Stimulated activated naive B cell treated with anti-CD40 and anti-IgM and Interleukin-4, amounts not matched to agents 10 μg/mL and 1 μg/mL and 100 μg/mL, for 72 hours (primary cell): Measurements from ENCODE around the gene TOGARAM1.

ENCODE experiments used
- ATAC-seq, 2 donors: fragments of 150-1000 bp; cut with Tn5 transposase; replicated peaks; 2 replicates each; pipeline ENCODE4 v1.10.0; 2021; ENCODE audit warnings: moderate library complexity in 1 of 2
- DNase-seq: peaks from one replicate; pipeline ENCODE4 v3.0.0; 2021
- H3K27ac Mint-ChIP-seq: one replicate; pipeline ENCODE4 v1.8.0; 2022; ENCODE audit warnings: mild to moderate bottlenecking, mixed read lengths
- H3K27me3 Mint-ChIP-seq, 2 donors: one replicate each; pipeline ENCODE4 v1.8.0; 2022; ENCODE audit warnings: mixed read lengths in 2 of 2
- H3K36me3 Mint-ChIP-seq, 2 donors: one replicate each; pipeline ENCODE4 v1.8.0; 2022; ENCODE audit warnings: mixed read lengths in 2 of 2, mild to moderate bottlenecking in 1 of 2
- H3K4me1 Mint-ChIP-seq, 2 donors: one replicate each; pipeline ENCODE4 v1.8.0; 2022; ENCODE audit warnings: mixed read lengths in 2 of 2, mild to moderate bottlenecking in 1 of 2
- H3K4me3 Mint-ChIP-seq, 2 donors: one replicate each; pipeline ENCODE4 v1.8.0; 2022; ENCODE audit warnings: mild to moderate bottlenecking in 2 of 2, mixed read lengths in 2 of 2, moderate library complexity in 1 of 2
- H3K9me3 Mint-ChIP-seq, 2 donors: one replicate each; pipeline ENCODE4 v1.8.0; 2022; ENCODE audit warnings: mixed read lengths in 2 of 2, mild to moderate bottlenecking in 1 of 2

TOGARAM1 gene

GRCh38 chr14:44955528-44955927 lies 6.5 kb upstream of the TOGARAM1 start:
- Mint-ChIP-seq H3K4me3 (no peak overlapping the region), H3K27ac (no peak overlapping the region), H3K27me3 (no peaks in the 10 kb centered on the region), H3K4me1 (peaks cover 11 to 12% of the 10 kb centered on the region in 2 donors), H3K36me3 (peaks cover 5 to 7% of the 10 kb centered on the region in 2 donors), H3K9me3 (no peaks in the 10 kb centered on the region)
- no peak for DNase-seq
- no peak for ATAC-seq

- no peaks in the 10 kb centered on the region for H3K27me3 Mint-ChIP-seq
- no peak overlapping the region for H3K4me3 Mint-ChIP-seq
- H3K27ac Mint-ChIP-seq: no peak overlapping the region
- ATAC-seq (no peak), DNase-seq (no peak)
- peaks cover 5 to 7% of the 10 kb centered on the region in 2 donors for H3K36me3 Mint-ChIP-seq
- peaks cover 7 to 11% of the 10 kb centered on the region in 2 donors for H3K4me1 Mint-ChIP-seq
- H3K9me3 Mint-ChIP-seq: no peaks in the 10 kb centered on the region
Observed at GRCh38 chr14:44956866-44957265, 5.1 kb upstream of the TOGARAM1 start.

GRCh38 chr14:44959538-44959937 lies 2.5 kb upstream of the TOGARAM1 start:
- no peak for DNase-seq
- no peak overlapping the region for H3K27ac Mint-ChIP-seq
- ATAC-seq: no peak
- H3K27me3 Mint-ChIP-seq: no peaks in the 10 kb centered on the region
- H3K36me3 Mint-ChIP-seq: peaks cover 9 to 11% of the 10 kb centered on the region in 2 donors
- H3K9me3 Mint-ChIP-seq: no peaks in the 10 kb centered on the region
- H3K4me3 Mint-ChIP-seq: no peak overlapping the region
- H3K4me1 Mint-ChIP-seq: peaks cover 19 to 24% of the 10 kb centered on the region in 2 donors

GRCh38 chr14:44960146-44960545 lies 1.8 kb upstream of the TOGARAM1 start:
- no peak overlapping the region for H3K27ac Mint-ChIP-seq
- peaks cover 21 to 30% of the 10 kb centered on the region in 2 donors for H3K4me1 Mint-ChIP-seq
- H3K36me3 Mint-ChIP-seq: peaks cover 11 to 16% of the 10 kb centered on the region in 2 donors
- peak overlapping the region in 1 of 2 donors; percentile 74 for H3K4me3 Mint-ChIP-seq
- ATAC-seq (no peak), DNase-seq (no peak)
- H3K27me3 Mint-ChIP-seq: no peaks in the 10 kb centered on the region
- no peaks in the 10 kb centered on the region for H3K9me3 Mint-ChIP-seq

- H3K9me3 Mint-ChIP-seq: no peaks in the 10 kb centered on the region
- ATAC-seq: no peak
- DNase-seq: no peak
- H3K27me3 Mint-ChIP-seq: no peaks in the 10 kb centered on the region
- no peak overlapping the region for H3K27ac Mint-ChIP-seq
- peaks cover 11 to 16% of the 10 kb centered on the region in 2 donors for H3K36me3 Mint-ChIP-seq
- H3K4me1 Mint-ChIP-seq: peaks cover 21 to 30% of the 10 kb centered on the region in 2 donors
- H3K4me3 Mint-ChIP-seq: peak overlapping the region in 1 of 2 donors; percentile 74
Observed at GRCh38 chr14:44960646-44961045, 1.3 kb upstream of the TOGARAM1 start.

- H3K4me3 Mint-ChIP-seq: no peak overlapping the region
- H3K27me3 Mint-ChIP-seq: no peaks in the 10 kb centered on the region
- H3K36me3 Mint-ChIP-seq: peaks cover 11 to 16% of the 10 kb centered on the region in 2 donors
- H3K27ac Mint-ChIP-seq: no peak overlapping the region
- DNase-seq (peak; percentile 25), ATAC-seq (peak; percentile 44 to 50)
- peaks cover 21 to 30% of the 10 kb centered on the region in 2 donors for H3K4me1 Mint-ChIP-seq
- H3K9me3 Mint-ChIP-seq: no peaks in the 10 kb centered on the region
Observed at GRCh38 chr14:44961151-44961553, 838 bp upstream of the TOGARAM1 start.

- H3K4me1 Mint-ChIP-seq: peaks cover 23 to 40% of the 10 kb centered on the region in 2 donors
- ATAC-seq (peak; percentile 41 to 49), DNase-seq (peak; percentile 39)
- H3K27ac Mint-ChIP-seq: no peak overlapping the region
- peaks cover 0 to 3% of the 10 kb centered on the region in 2 donors for H3K9me3 Mint-ChIP-seq
- no peak overlapping the region for H3K4me3 Mint-ChIP-seq
- no peaks in the 10 kb centered on the region for H3K27me3 Mint-ChIP-seq
- peaks cover 19 to 27% of the 10 kb centered on the region in 2 donors for H3K36me3 Mint-ChIP-seq
Observed at GRCh38 chr14:44962334-44963043, 499 bp downstream of the TOGARAM1 start.

GRCh38 chr14:44963044-44963528 lies 1.1 kb downstream of the TOGARAM1 start:
- DNase-seq: no peak
- Mint-ChIP-seq H3K9me3 (peaks cover 0 to 3% of the 10 kb centered on the region in 2 donors), H3K36me3 (peaks cover 20 to 28% of the 10 kb centered on the region in 2 donors), H3K27me3 (no peaks in the 10 kb centered on the region), H3K27ac (no peak overlapping the region), H3K4me1 (peaks cover 24 to 43% of the 10 kb centered on the region in 2 donors), H3K4me3 (no peak overlapping the region)
- no peak for ATAC-seq

- no peak overlapping the region for H3K4me3 Mint-ChIP-seq
- peaks cover 28 to 35% of the 10 kb centered on the region in 2 donors for H3K36me3 Mint-ChIP-seq
- no peak for DNase-seq
Observed at GRCh38 chr14:44963775-44964380, 1.9 kb downstream of the TOGARAM1 start.

GRCh38 chr14:44966601-44967336 lies 4.8 kb downstream of the TOGARAM1 start:
- no peak overlapping the region for H3K27ac Mint-ChIP-seq
- H3K4me3 Mint-ChIP-seq: peak overlapping the region; percentile 33 to 47
- DNase-seq (no peak), ATAC-seq (no peak)
- peaks cover 17 to 22% of the 10 kb centered on the region in 2 donors for H3K9me3 Mint-ChIP-seq
- peaks cover 37 to 68% of the 10 kb centered on the region in 2 donors for H3K4me1 Mint-ChIP-seq
- H3K36me3 Mint-ChIP-seq: peaks cover 48 to 64% of the 10 kb centered on the region in 2 donors
- no peaks in the 10 kb centered on the region for H3K27me3 Mint-ChIP-seq

More at GRCh38 chr14:44963775-44964380, 1.9 kb downstream of the TOGARAM1 start:
- H3K27me3 Mint-ChIP-seq: no peaks in the 10 kb centered on the region
- H3K27ac Mint-ChIP-seq: peak overlapping the region; percentile 87
- ATAC-seq: no peak
- peaks cover 31 to 50% of the 10 kb centered on the region in 2 donors for H3K4me1 Mint-ChIP-seq
- peaks cover 4 to 7% of the 10 kb centered on the region in 2 donors for H3K9me3 Mint-ChIP-seq

GRCh38 chr14:44968714-44969113 lies 6.7 kb downstream of the TOGARAM1 start:
- peaks cover 18 to 22% of the 10 kb centered on the region in 2 donors for H3K9me3 Mint-ChIP-seq
- DNase-seq (no peak), ATAC-seq (no peak)
- H3K27me3 Mint-ChIP-seq: no peaks in the 10 kb centered on the region
- H3K4me3 Mint-ChIP-seq: peak overlapping the region; percentile 17 to 41
- H3K27ac Mint-ChIP-seq: no peak overlapping the region
- peaks cover 38 to 79% of the 10 kb centered on the region in 2 donors for H3K4me1 Mint-ChIP-seq
- H3K36me3 Mint-ChIP-seq: peaks cover 52 to 76% of the 10 kb centered on the region in 2 donors

GRCh38 chr14:44970907-44971306 lies 8.9 kb downstream of the TOGARAM1 start:
- peaks cover 47 to 68% of the 10 kb centered on the region in 2 donors for H3K36me3 Mint-ChIP-seq
- DNase-seq (no peak), ATAC-seq (peak; percentile 59 to 77)
- H3K4me3 Mint-ChIP-seq: no peak overlapping the region
- H3K27ac Mint-ChIP-seq: no peak overlapping the region
- H3K4me1 Mint-ChIP-seq: peaks cover 34 to 71% of the 10 kb centered on the region in 2 donors
- no peaks in the 10 kb centered on the region for H3K27me3 Mint-ChIP-seq
- H3K9me3 Mint-ChIP-seq: peaks cover 18 to 22% of the 10 kb centered on the region in 2 donors

GRCh38 chr14:44971459-44971858 lies 9.5 kb downstream of the TOGARAM1 start:
- DNase-seq (no peak), ATAC-seq (no peak)
- peaks cover 18 to 22% of the 10 kb centered on the region in 2 donors for H3K9me3 Mint-ChIP-seq
- no peak overlapping the region for H3K4me3 Mint-ChIP-seq
- peaks cover 37 to 76% of the 10 kb centered on the region in 2 donors for H3K4me1 Mint-ChIP-seq
- H3K27me3 Mint-ChIP-seq: no peaks in the 10 kb centered on the region
- H3K36me3 Mint-ChIP-seq: peaks cover 50 to 72% of the 10 kb centered on the region in 2 donors
- no peak overlapping the region for H3K27ac Mint-ChIP-seq

- Mint-ChIP-seq H3K27ac (no peak overlapping the region), H3K4me3 (no peak overlapping the region), H3K27me3 (no peaks in the 10 kb centered on the region), H3K36me3 (peaks cover 8 to 26% of the 10 kb centered on the region in 2 donors), H3K4me1 (peaks cover 17 to 33% of the 10 kb centered on the region in 2 donors), H3K9me3 (no peaks in the 10 kb centered on the region)
- ATAC-seq (no peak), DNase-seq (no peak)
Observed at GRCh38 chr14:44979273-44979672, 17.3 kb downstream of the TOGARAM1 start.
